Sciatic nerve (tissue), 2 donors: ENCODE results near the gene FAM193A. TPM values are rescaled to one million over a fixed set of nuclear protein-coding genes. Genes with fewer than 3 reads are reported as not detected.

ENCODE experiments used
- ATAC-seq: fragments of 200-7000 bp; cut with Tn5 transposase; one replicate; pipeline ENCODE4 v1.9.1; 2020; ENCODE audit warnings: mild to moderate bottlenecking, moderate library complexity
- DNase-seq: peaks from one replicate; pipeline ENCODE4 v3.0.0-alpha.2; 2020; ENCODE audit warnings: low spot score
- intact Hi-C: fragments of 100-400 bp; cut with DNase I; formaldehyde crosslinking; loops from one replicate; pipeline ENCODE4 v1.14.2; 2022
- total RNA-seq: library from RNA; stranded (reverse); fragmentation: NEBNext Ultra II Directional; extraction: Animal tissue kit (Norgen Biotek cat#: 25700); gene quantifications from one replicate; pipeline ENCODE4 v1.2.1, GENCODE V29; 2021
- donor health status: DM: no; HTN: no; CAD: no.
- donor health status: DM: no; HTN: no; CAD: no.

The FAM193A gene
- total RNA-seq, 1 donor from 2014 or later = 47.3 TPM

- intact Hi-C loops = no loop called here
- ATAC-seq = no peak
- DNase-seq = no peak
Measured at GRCh38 chr4:2637956-2638552, 101.6 kb downstream of the FAM193A start.

DNA sequence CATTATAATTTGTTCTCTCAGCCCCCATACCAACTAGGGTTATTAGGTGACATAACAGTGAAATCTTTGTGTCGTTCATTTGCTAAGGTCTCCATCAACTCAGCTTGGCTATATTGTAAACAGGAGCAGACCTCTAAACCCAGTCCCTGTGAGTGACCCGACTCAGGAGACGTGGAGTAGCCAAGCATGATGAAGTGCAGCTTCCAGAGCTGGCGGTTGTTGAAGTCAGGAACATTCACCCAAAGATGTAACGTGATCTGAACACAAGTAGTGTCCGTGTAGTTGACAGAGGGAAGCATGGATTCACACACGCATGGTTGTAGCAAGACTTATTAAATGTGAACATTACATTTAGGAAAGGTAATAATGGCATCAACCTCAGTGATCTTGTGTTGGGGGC lies 102.3 kb downstream of the FAM193A start:
- DNase-seq (no peak), ATAC-seq (no peak)
- intact Hi-C loops = no loop called here

DNA sequence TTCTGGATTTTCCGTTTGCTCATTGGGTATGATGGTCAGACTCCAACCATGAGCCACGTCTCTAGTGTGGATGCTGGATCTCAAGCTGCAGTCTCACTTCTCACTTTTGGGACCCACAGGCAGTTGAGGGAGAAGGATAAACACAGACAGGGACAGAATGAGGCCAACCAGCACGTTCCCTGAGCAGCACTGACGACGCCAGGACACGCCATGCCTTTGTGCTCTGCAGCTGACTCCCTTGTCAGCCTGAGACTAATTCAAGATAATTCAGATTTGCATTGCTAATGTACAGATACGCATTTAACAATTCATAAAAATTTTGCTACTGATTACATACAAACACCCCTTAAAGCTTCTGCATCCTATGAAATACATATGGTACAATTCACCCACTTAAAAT lies 106.5 kb downstream of the FAM193A start:
- DNase-seq (no peak), ATAC-seq (no peak)
- intact Hi-C loops = no loop called here

DNA sequence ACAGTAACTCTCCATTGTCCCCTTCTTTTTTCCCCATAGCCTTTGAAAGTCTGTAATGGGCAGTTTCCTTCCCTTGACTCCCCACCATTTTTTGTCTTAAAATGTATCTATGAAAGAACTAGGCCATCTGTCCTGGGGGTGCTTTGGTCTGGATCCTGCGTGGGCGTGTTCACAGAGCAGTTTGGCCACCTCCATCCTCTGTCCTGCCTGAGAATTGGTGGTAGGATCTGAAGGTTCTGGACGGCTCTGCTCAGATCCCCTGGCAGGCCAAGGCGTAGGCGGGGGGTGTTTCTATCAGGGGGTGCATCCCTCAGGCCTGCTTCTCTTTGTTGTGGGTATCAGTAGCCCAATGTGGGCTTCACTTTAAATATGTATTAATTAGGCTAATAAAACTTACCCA lies 107.1 kb downstream of the FAM193A start:
- intact Hi-C loops = no loop called here
- no peak for DNase-seq
- no peak for ATAC-seq

GRCh38 chr4:2646396-2647149 lies 110.1 kb downstream of the FAM193A start:
- ATAC-seq (no peak), DNase-seq (no peak)
- intact Hi-C loops = no loop called here

DNA sequence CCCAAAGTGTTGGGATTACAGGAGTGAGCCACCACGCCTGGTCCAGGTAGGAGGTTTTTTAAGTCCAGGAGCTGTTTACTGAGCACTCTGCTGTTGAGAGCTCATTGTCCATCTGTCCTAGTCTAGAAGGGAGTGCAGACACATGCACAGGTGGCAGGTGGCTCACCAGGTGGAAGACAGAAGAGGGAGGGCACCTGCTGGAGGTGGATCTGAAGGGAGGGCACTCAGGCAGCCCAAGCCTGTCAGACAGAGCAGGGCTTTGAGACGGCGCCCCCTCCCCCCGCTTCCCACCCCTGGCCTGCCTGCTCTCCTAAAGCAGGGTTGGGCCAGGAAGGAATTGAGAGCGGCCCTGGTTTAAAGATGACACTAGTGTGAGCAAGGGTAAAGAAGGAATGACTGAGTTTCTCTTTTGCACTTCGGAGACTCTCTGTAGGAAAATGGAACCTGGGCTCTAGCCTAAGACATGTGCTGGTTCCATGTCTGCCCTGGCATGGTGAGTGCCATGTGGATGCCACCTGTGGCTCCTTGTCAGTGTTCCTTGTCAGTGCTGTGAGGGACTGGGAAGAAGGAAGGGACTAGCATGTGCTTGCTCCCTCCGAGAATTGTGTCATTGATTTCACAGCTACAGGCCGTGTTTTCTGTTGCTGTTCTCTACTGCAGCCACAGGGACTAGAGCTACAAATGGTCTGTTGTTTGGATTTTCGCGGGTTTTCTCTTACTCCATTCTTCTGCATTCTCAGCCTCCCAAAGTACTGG lies 111.1 kb downstream of the FAM193A start:
- DNase-seq (no peak), ATAC-seq (no peak)
- intact Hi-C loops = no loop called here

DNA sequence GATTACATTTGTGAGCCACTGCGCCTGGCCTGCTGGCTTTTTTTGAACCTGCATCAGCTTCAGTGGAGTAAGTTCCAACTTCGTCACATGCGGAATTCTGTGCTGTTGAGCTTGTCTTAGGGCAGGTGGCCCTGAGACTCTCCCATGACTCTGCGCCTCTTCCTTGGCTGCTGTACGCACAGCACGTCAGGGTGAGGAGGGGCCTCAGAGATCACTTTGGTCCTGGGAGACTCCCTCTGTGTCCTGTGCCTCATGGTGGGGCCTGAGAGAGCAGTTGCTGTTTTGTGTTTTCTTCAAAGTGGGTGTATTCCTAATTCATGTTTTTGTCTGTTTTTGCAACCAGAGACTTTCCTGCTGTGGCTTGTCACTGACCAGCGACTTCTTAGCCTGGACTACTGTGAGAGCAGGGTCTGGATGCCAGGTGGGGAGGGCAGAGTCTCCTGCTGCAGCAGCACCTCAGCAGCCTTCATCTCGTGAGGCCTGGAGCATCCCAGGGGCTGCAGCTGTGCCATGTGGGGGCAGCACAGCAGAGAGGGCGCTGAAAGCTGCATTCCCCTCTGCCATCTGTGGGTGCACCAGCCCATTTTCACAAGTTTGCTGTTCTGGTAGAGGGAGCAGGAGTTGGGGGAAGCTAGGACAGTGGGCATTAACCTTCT lies 111.8 kb downstream of the FAM193A start:
- ATAC-seq (no peak), DNase-seq (no peak)
- intact Hi-C loops = no loop called here

GRCh38 chr4:2649604-2650114 lies 113.2 kb downstream of the FAM193A start:
- DNase-seq (no peak), ATAC-seq (no peak)
- intact Hi-C loops = no loop called here

DNA sequence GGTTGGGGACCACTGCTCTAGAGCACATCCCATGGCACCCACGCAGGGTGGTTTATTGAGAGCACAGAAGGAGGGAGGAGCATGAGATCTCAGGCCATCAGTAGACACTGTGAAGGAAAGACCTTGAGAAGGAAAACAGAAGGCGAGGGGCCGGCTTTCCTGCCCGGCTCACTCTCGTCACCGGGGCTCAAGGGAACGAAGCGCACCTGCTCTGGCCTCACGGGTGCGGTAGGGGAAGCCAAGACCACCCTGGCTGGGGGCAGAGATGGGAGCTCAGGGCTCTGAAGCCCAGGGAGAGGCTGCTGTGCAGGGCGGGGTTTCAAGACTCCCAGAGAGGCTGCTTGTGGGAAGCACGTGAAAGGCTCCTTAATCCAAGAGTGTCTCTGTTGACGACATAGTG lies 113.8 kb downstream of the FAM193A start:
- DNase-seq = no peak
- ATAC-seq = no peak
- intact Hi-C loops = no loop called here

GRCh38 chr4:2651546-2651945 lies 115.1 kb downstream of the FAM193A start:
- ATAC-seq (no peak), DNase-seq (no peak)
- intact Hi-C loops = no loop called here

GRCh38 chr4:2651998-2652397 lies 115.6 kb downstream of the FAM193A start:
- ATAC-seq = no peak
- intact Hi-C loops = no loop called here
- no peak for DNase-seq

DNA sequence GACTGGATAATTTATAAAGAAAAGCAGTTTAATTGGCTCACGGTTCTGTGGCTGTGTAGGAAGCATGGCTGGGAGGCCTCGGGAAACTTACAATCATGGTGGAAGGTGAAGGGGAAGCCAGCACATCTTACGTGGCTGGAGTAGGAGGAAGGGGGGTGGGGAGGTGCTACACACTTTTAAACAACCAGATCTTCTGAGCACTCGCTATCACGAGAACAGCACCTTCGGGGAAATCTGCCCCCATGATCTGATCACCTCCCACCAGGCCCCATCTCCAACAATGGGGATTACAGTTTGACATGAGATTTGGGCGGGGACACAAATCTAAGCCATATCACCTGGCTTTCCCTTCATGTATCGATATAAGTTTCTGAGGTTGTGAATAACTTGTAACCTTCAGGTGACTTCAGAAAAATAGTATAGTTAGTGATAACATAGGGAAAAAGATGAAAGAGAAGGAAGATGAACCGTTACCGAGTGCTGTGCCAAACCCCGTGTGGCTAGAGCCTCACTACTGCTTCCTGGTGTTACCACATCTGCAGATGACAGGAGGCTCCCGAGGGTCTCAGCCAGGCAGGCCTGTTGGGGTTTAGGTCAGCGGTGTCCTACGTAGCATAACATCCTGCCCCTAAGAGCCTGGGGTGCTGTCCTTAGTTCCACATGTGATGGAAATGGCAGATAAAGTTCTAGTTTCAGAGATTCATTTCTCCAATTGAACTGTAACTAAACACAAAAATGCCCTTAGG lies 116.1 kb downstream of the FAM193A start:
- DNase-seq = no peak
- intact Hi-C loops = no loop called here
- ATAC-seq = no peak

DNA sequence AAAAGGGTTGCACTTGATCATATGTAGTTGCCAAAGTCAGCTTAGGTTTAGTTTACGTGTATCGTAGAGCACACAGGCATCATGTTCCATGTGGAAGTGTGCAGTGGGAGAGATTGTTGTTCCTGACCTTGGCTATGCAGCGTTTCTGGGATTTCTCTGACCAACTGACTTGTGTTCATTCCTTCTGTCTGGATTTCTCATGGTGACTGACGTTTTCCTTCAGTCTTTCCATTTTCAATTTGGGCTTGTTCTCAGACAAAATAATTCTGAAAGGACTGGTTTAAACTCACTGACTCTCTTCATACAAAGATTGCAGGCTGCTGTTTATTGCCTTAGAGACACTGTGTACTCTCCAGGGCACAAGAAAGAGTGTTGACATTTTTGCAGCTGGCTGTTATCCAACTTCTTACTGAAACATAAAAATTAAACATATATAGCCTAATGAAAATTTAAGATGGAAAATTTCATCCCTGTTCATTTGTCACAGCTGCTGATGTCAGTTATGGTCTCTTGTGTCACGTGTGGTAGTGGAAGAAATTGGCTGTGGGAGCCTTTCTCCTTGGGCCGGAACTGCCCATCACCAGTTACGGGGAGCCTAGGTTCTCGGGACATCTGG lies 124.3 kb downstream of the FAM193A start:
- ATAC-seq (peak; percentile 56), DNase-seq (no peak)
- intact Hi-C loops = no loop called here

GRCh38 chr4:2662598-2662997 lies 126.2 kb downstream of the FAM193A start:
- no peak for DNase-seq
- intact Hi-C loops = no loop called here
- ATAC-seq = no peak

- ATAC-seq = no peak
- intact Hi-C loops = no loop called here
- DNase-seq = no peak
Measured at GRCh38 chr4:2663275-2663674, 126.8 kb downstream of the FAM193A start.

DNA sequence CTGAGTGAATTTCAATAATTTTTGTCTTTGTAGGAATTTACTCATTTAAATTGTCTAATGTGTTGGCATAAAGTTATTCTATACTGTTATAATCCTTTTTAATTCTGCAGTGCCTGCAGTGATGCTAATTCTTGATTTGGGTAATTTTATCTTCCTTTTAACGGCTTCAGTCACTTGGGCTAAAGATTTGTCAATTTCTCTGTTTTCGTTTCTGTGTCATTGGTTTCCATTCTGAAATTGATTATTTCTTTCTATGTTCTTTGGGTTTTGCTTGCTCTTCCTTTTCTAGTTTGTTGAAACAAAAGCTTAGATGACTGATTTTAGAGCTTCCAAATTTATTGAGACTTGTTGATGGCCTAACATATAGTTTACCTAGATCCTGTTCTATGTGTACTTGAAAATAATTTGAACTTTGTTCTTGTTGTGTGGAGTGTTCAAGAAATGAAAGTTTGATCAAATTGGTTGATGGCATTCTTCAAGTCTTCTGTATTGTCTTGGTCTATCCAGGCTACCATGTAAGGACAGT lies 130.3 kb downstream of the FAM193A start:
- intact Hi-C loops = loop anchor here (2.0 kb wide), 1 partner anchor 86 kb away; no protein-coding TSS in a partner anchor
- ATAC-seq = no peak
- DNase-seq = no peak

- DNase-seq = no peak
- intact Hi-C loops = loop anchor here (2.0 kb wide), 1 partner anchor 85 kb away; no protein-coding TSS in a partner anchor
- ATAC-seq = no peak
Measured at GRCh38 chr4:2667428-2667827, 131.0 kb downstream of the FAM193A start.

- intact Hi-C loops = no loop called here
- no peak for ATAC-seq
Measured at GRCh38 chr4:2671267-2671895, 134.9 kb downstream of the FAM193A start.

More at GRCh38 chr4:2671267-2671895, 134.9 kb downstream of the FAM193A start:
- no peak for DNase-seq
